D721Med (cell line): ENCODE measurements around the gene POLR3GL.

Experiments
- DNase-seq: peaks from one replicate; pipeline ENCODE4 v3.0.0; 2011; ENCODE audit warnings: low spot score; ENCODE audit not compliant: insufficient read length
- FAIRE-seq: peaks from 2 replicates; lab custom pipeline; 2011; peaks lifted over from hg19 to GRCh38; lab: Jason Lieb, UNC
- TF ChIP-seq, protein P1 (sequence below): IDR thresholded peaks from 2 replicates; pipeline ENCODE4 v1.5.1; 2012; ENCODE audit warnings: mild to moderate bottlenecking, control low read depth; ENCODE audit not compliant: insufficient read depth; ENCODE audit errors: missing control alignments

Gene POLR3GL

DNA sequence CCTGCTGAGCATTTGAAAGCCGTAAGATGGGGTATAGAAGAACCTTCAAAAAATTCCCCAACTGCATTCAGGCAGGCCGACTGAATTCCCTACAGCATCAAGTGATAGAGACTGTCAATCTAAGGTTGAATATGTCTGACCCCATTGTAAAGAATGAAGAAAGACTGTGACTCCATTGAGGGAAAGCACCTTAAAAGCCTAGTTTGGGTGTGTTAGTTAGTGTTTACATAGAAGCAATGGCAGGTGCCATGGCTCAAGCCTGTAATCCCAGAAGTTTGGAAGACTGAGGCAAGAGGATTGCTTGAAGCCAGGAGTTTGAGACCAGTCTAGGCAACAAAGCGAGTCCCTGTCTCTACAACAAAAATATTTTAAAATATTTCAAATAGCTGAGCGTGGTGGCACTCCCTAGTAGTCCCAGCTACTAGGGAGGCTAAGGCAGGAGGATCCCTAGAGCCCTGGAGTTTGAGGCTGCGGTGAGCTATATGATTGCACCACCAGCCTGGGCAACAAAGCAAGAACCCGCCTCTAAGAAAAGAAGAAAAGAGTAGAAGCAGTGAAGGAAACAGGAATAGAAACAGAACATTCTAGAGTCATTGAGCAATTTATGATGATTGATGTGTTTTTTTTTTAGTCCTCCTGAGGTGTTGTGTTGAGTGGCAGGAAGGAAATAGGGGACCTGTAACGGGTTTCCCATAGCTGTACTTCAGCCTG is 15.4 kb downstream of the POLR3GL start:
- no peak for FAIRE-seq

DNA sequence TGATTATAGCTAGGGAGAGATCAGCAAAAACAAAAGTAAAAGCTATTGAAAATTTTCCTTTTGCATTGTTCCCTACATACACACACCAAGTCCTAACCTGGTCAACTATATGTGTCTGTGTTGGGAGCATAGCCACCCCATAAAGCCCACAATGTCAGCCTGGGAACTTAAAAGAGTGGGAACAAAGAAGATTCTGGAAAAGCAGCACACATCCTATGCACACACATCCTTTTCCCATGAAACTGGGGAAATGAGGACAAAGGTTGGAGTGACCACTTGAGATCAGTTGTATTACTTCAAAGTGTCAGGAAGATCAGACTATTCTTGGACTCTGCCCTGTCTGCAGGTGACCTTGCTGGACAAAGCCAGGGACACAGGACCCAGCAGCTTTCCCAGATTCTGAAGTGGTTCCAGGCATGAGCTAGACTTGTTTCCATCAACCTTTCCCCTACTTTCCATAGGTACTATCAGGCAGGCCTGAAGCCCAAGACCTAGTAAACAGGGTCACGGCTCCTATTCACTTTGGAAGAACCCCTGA is 16.0 kb downstream of the POLR3GL start:
- no peak for FAIRE-seq
- TF ChIP-seq, protein P1, sequence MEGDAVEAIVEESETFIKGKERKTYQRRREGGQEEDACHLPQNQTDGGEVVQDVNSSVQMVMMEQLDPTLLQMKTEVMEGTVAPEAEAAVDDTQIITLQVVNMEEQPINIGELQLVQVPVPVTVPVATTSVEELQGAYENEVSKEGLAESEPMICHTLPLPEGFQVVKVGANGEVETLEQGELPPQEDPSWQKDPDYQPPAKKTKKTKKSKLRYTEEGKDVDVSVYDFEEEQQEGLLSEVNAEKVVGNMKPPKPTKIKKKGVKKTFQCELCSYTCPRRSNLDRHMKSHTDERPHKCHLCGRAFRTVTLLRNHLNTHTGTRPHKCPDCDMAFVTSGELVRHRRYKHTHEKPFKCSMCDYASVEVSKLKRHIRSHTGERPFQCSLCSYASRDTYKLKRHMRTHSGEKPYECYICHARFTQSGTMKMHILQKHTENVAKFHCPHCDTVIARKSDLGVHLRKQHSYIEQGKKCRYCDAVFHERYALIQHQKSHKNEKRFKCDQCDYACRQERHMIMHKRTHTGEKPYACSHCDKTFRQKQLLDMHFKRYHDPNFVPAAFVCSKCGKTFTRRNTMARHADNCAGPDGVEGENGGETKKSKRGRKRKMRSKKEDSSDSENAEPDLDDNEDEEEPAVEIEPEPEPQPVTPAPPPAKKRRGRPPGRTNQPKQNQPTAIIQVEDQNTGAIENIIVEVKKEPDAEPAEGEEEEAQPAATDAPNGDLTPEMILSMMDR: no peak
- DNase-seq: no peak

More for the DNA sequence above, 15.4 kb downstream of the POLR3GL start:
- DNase-seq: no peak
- TF ChIP-seq, protein P1: no peak

DNA sequence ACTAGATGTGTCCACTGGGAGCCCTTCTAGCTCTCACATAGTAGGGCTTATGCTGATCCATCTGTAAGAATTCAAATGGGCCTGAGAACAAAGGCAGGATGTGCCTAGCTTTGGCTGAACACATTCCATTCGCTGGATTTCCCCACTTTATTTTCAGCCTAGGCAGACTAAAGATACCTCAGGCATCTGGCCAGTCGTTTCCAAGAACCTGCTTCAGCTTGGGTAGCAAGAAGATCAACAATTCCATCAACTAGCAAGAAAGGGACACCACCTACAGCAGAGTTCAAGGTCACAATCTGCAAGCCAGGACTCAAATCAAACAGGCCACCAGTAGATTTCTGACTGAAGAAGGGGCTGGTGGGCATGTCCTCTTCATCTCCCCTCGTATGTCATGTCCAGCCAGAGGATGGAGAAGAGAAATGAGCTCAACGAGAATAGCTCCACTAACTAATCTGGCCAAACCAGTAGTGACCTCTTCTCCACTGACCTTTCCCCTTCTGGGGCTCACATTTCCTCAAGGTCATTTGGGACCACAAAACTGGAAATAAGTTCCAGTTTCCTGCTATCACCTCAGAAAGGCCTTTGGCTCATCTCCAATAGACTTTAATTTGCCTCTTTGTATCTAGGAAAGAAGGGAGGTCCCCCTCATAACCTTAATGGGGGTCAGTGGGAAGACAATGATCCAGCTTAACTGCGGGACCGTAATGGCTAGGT is 17.7 kb downstream of the POLR3GL start:
- no peak for DNase-seq
- FAIRE-seq: no peak
- TF ChIP-seq, protein P1: no peak

DNA sequence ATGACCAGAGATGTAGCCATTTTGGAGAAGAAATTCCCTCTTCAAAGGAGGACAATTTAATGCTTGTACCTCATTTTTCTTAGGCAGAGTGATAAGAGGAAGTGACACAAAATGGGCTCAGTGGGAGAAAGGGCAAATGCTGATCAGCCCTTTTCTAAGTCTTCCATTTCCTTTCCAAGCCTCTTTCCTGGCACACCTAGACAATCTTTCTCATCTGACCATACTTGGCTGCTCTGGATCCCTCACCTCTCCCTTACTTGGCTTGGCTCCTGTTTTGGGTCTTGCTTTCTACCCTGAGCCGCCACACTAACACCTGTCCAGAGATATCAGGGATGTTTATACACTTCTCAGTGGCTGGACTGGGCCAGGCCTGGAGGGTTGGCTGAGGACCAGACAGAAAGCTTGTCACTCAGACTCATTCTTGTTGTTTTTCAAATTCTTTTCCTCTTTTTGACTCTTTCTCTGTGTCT is 18.8 kb downstream of the POLR3GL start:
- DNase-seq: no peak
- no peak for FAIRE-seq
- TF ChIP-seq, protein P1: no peak

DNA sequence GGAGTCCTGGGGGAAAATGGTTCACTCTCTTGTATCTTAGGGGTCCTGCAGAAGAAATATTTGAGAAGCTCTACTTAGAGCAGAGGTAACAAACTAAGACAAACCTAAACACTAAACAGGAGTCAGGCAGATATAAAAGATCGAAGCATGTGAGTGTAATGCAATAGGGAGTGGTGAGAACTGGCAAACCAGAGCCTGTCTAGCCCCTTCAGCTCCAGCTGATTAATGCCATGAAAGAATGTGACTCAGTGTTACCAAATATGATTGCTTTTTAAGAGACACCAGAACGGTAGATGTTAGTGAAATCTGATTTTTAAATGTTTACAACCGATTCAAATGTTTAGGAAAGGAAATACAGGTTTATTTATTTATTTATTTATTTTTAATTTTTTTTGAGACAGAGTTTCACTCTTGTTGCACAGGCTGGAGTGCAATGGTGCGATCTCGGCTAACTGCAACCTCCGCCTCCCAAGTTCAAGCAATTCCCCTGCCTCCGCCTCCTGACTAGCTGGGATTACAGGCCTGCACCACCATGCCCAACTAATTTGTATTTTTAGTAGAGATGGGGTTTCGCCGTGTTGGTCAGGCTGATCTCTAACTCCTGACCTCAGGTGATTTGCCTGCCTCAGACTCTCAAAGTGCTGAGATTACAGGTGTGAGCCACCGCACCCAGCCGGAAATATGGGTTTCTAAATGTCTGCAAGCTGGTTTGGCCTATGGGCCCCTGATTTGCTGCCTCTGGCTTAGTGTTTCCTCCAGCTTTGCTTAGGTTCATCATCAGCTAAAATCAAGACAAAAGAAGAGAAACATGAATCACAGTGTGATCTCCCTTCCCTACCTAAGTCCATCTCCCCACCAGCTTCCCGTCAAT is 19.7 kb downstream of the POLR3GL start:
- TF ChIP-seq, protein P1: no peak
- DNase-seq (no peak), FAIRE-seq (no peak)

DNA sequence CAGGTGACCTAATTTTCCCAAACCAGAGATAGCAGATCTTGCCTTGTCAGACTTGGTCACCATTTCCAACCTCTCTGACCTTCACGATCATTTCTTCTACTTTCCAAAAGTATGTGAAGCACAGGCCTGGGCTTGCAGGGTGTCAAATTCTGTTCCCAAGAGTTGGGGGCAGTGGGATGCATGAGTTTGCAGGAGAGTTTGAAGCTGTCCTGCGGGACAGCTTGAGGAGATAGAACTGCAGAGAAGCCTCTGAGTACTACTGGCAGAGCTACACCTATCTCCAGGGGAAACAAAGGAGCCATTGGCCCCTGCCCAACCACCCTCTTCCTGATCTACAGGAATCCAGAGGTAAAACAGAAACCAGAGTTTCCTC is 20.6 kb downstream of the POLR3GL start:
- DNase-seq (no peak), FAIRE-seq (no peak)

More for the DNA sequence above, 20.6 kb downstream of the POLR3GL start:
- TF ChIP-seq, protein P1: no peak
